OCI-M2 (cell line): ENCODE measurements around the gene KIF26B.
"Not testable (repeated sequence)": the region's sequence is repeated elsewhere in the genome, so short reads cannot be mapped to it uniquely, and the experiment has no call there.

Source experiments
- DNase-seq: peaks from one replicate; lab custom pipeline; 2025; ENCODE audit not compliant: unreplicated experiment; lab: John Stamatoyannopoulos, UW

KIF26B gene

DNA sequence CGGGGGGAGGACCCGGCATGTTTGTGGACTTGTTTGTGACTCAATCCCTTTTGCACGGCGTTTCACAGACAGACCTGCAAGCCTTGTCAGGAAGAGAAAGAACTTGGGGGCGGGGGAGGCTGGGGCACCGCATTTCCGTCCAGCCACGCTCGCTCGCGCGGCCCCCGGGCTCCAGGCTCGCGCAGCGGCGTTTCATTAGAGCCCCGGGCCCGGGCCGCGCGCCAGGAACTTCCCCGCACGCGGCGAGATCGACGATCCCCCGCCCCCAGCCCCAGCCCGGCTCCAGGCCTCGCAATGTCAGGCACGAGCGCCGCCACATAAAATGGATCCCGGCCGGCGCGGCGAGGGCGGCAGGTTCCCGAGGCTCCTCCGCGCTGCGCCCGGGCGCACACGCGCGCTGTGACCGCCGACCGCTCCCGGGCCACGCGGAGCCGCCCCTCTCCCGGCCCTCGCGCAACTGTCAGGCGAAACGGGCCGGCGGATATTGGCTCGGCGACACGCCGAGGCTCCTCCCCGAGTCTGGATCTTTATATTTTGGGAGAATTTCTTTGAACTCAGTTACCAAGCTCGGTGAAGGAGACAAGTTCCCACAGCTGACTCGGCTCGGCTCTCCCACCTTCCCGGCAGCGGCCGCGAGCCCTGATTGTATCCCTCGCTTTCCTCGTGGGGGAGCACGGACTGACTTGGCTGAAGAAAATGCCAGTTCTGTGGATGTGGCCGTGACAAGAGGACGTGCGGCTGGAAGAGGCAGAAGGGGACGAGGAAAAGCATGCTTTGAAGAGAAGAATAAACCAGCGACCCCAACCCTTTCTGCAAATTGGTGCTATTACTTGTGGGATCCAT, at the start of gene KIF26B:
Gene KIF26B (plus strand): TSS at position 557 of the 843 bp plus-strand sequence. CDS start 440 bp downstream, outside the sequence.
- no peak for DNase-seq

- DNase-seq = no peak
These were observed 49.7 kb upstream of the KIF26B start for GRCh38 chr1:245105042-245105441.

DNA sequence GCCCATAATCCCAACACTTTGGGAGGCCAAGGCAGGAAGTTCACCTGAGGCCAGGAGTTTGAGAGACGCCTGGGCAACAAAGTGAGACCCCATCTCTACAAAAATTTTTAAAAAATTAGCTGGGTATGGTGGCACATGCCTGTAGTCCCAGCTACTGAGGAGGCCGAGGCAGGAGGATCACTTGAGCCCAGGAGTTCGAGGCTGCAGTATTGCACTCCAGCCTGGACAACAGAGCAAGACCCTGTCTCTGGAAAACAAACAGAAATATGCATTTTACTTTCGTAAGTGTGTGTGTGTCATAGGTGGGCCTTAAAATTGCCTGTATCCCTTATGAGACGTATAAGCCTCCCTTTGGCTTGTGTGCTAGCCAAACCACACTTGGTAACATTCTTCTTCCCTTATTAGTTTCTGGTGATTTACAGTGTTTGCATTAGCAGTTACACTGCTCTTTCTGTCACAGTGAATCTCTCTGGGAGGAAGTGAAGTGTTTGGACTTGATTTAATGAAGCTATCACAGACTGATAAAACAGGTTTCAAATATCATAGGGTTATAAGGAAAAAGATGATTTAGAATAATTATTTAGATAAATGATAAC, 48.9 kb upstream of the KIF26B start:
- DNase-seq = no peak

GRCh38 chr1:245107776-245108114, 47.0 kb upstream of the KIF26B start:
- no peak for DNase-seq

GRCh38 chr1:245108246-245108645, 46.5 kb upstream of the KIF26B start:
- DNase-seq = no peak

DNA sequence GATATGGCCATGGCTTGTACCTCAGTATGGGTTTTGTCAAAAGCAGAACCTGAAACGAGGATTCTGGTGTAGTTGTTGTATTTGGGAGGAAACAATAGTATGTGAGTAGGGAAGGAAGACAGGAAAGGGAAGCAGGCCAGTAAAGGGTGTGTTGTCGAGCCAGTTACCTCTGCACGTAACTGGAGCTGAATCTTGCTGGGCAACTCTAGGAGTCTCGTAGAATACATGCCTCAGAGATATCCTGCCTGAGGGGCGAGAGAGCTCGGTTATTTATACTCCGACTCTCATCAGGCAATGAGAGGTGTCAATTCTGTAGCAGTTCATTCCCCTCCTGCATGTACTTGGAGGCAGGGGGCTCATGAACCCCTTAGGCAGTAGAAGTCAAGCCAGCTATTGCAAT, 45.9 kb upstream of the KIF26B start:
- DNase-seq = no peak

DNA sequence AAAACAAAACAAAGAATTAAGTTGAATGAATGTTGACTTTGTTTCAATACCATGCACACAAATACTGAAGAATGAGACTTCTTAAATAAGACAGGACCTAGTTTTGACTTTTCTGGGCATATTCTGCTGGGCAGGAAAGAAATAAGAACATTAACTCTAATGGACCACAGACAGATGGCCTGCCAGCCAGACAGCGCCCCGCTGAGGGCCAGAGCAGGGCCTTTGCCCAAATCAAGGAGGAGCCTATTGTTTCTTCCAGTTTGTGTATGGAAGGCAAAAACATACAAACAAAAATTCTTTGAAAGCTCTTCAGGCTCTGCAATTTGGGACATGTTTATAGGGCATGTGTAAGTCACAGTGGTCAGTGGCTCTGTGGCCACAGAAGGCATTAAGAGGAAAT, 44.4 kb upstream of the KIF26B start:
- DNase-seq = no peak

DNA sequence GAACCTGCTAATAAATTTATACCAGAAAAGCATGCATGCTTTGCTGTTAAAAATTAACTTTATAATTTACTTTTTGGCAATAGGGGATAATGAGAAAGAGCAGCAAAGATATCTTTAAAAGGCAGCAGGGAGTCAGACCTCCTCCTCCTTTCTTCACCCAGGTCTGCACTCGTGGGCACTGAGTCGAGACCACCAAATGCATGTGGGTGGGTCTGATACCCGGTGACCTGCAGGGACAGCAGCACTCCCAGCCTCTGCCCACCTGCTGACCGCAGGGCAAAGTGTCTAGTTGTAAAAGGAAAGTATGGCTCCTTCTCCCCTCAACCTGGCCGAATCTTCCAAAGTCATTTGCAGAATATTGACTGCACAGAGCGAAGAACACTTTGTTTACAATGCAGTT, 43.7 kb upstream of the KIF26B start:
- DNase-seq = no peak

DNA sequence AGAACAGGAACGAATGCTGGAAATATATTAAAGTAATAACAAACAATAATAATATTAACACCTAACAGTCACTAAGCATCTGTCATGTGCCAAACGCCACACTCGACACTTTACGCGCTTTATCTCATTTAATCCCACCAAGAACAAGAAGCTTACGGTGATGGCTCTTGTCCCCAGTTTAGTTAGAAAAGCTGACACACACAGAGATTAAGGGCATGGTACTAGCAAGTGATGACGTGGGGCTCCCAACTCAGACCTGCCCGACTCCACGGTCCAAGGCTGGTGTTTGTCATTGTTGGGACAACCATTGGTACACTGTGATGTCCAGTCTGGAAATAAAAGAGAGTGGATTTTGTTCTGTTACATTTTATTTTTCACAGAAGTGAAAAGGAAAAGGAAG, 41.1 kb upstream of the KIF26B start:
- no peak for DNase-seq

DNA sequence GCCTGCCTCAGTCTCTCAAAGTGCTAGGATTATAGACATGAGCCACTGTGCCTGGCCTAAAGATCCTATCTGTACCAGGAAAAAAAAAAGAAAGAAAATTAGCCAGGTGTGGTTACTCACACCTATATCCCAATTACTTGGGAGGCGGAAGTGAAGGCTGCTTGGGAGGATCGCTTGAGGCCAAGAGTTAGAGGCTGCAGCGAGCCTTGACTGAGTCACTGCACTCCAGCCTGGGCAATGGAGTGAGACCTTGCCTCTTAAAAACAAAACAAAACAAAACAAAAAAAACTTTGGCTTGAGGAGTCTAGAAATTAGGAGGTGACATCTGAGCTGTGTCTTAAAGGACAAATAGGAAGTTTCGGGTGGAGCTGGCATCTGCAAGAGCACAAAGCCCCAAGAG, 38.7 kb upstream of the KIF26B start:
- DNase-seq = no peak

DNA sequence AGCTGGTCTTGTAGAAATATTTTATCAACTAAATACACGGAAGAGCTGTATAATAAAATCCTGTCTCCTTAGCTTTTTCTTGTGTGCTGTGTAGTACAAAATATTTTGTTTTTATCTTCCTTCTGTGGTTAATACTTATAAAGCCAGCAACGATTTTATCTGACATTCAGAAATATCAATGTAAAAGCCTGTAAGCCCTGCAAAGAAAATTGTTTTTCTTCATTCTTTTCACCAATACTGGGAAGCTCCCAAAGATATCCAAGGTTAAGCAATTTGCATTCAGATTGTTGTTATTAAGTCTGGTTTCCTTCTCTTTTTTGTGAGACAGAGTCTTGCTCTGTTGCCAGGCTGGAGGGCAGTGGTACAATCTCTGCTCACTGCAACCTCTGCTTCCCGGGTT, 38.0 kb upstream of the KIF26B start:
- DNase-seq = no peak

- no peak for DNase-seq
These were observed 36.7 kb upstream of the KIF26B start for GRCh38 chr1:245118066-245118465.

- no peak for DNase-seq
These were observed 36.0 kb upstream of the KIF26B start for GRCh38 chr1:245118806-245119205.

DNA sequence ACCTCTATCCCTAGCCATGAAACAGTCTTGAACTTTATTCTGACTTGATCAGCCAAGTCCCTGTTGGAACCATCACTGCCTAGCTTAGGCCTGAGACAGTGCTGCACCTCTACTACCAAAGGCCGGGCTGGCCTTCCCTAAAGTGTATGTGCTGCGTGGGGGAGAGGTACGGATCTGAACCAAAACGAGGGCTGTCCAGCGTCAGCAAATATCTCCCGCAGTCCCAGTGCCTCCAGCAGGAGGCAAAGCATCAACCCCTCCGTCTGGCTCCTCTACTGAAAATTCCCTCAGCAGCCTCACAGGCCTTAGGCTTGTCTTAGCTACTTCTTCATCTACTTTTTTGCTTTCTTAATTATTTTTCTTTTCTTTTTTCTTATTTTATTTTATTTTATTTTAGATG, 33.3 kb upstream of the KIF26B start:
- DNase-seq = no peak

GRCh38 chr1:245124241-245124640, 30.5 kb upstream of the KIF26B start:
- DNase-seq = no peak

DNA sequence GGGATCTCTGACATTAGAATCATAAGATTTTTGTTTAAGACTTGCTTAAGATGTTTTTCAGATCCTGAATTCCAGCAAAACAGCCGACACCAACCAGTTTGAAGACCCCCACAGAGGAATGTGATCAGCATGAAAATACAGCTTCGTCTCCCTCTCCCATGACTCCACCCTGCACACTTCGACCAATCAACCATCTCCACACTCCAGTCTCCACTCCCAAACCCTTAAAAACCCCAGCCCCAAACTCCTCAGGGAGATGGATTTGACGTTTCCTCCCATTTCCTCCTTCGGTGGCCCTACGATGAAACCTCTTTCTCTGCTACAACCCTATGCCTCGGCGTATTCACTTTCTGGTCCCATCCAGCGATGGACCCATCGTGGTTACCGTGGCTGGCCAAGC, 30.1 kb upstream of the KIF26B start:
- no peak for DNase-seq

DNA sequence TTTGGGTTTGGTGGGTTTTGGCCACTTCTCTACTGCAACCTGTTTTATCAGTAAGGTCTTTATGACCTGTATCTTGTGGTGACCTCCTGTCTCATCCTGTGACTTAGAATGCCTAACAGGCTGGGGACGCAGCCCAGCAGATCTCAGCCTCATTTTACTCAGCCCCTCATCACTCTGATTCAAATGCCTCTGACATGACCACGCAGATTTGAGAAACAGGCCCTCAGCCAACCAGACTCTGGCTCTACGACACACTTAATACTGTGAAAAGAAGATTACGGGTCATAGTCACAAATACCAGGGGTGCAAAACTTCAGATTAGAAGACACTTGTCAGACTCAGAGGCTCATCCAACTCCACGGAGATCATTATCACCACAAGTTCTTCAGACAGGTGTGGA, 28.3 kb upstream of the KIF26B start:
- DNase-seq = no peak

DNA sequence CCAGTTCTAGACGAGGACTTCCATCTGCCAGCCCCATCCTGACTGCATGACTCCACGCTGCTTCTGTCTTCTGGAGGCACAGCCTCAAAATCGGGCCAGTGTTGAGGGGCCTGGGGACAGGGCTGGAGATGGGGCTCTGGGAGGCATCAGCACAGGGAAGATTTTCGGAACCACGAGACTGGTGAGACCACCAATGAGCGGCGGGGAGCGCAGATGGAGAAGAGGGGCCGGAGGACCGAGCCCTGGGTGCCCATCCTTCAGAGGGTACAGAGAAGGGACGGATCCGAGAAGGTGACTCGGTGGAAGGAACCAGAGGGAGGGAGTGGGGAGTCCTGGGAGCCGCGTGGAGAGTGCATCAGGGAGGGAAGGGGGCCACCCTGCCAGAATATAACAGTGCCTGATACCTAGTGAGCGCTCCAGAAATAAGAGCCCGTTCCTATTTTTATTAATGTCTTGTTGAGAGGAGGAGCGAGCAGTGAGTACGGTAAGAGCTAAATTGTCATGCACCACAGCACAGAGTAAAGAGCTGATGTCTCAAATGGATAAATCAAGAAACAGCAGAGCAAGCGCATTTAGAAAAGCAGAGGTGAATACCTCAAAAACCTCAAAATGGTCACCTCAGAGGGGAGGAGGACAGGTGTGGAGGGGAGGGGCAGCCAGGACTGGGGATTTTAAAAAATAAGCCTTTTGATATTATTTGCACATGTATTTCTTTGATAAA, 26.2 kb upstream of the KIF26B start:
- DNase-seq = no peak

DNA sequence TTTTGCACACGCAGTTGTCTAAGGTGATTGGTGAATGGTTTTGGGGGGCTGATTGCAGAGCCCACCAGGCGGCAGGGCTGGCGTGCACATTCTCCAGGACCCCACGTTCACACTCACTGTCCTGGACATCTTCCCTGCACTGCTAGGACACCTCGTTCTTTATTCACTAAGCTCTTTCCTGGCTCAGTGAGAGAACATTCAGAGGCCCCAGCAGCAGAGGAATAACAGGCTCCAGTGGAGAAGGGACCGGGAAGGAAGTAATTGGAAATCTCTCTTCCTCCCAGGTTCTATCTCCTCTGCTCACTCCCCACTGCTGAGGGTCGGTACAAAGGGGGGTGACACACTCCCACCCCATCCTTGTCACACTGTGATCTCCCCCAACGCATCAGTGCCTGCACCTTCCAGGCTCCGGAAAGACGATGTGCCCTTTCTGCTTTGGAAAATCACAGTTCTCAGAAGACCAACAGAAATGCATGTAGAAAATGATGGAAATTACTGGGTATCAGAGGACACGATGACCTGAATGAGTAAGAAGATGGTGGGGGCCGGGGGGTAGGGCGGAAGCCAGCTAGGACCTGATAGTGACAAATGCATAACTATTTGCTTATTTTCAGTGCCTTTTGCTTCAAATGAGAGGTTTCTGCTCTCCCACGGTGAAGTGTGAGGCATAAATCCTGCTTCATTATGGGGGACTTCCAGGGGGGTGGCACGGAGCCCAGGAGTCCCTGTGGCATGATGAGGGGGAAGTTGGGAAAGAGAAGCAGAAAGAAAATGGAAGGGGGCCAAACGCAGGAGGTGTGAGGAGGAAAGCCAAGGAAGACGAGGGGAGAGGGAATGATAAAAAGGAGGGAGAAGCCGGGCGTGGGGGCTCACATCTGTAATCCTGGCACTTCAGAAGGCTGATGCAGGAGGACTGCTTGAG, 25.2 kb upstream of the KIF26B start:
- no peak for DNase-seq

DNA sequence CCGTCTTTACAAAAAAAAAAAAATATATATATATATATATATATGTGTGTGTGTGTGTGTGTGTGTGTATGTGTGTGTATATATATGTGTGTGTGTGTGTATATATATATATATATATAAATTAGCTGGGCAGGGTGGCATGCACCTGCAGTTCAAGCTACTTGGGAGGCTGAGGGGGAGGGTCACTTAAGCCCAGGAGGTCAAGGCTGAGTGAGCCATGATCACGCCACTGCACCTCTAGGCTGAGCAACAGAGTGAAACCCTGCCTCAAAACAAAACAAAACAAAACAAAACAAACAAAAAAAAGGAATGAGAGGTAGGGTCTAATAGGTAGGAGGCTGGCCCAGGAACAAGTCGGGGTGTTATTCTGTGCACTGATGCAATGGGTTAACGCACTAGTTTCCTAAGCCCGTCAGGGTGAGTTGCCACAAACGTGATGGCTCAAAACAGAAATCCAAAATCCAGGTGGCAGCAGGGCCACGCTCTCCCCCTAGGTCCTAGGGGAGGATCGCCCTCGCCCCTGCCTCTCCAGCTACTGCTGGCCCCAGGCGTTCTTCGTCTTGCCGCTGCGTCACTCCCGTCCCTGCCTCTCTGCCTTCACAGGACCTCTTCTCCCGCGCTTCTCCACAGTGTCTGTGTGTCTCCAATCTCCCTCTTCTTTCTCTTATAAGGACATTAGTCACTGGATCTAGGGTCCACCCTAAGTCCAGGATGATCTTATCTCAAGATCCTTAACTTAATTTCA, 24.3 kb upstream of the KIF26B start:
- not testable (repeated sequence) for DNase-seq

DNA sequence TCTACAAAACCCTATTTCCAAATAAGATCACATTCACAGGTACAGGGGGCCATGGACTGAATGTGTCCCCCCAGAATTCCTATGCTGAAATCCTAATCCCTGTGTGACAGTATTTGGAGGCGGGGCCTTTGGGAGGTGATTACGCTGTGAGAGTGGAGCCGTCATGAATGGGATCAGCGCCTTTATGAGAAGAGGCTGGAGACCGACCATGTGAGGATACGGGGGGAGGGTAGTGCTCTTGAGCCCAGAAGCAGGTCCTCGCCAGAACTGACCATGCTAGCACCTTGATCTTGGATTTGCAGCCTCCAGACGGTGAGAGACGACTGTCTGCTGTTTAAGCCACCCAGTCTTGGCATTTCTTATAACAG, 23.8 kb upstream of the KIF26B start:
- DNase-seq = no peak
